NOMO-1 treated with DMSO at 0.1 percent for 48 hours (cell line): Measurements from ENCODE around the gene TSPOAP1.

Source experiments
- DNase-seq: peaks from one replicate; lab custom pipeline; 2025; ENCODE audit not compliant: unreplicated experiment; lab: John Stamatoyannopoulos, UW

The TSPOAP1 gene

DNA sequence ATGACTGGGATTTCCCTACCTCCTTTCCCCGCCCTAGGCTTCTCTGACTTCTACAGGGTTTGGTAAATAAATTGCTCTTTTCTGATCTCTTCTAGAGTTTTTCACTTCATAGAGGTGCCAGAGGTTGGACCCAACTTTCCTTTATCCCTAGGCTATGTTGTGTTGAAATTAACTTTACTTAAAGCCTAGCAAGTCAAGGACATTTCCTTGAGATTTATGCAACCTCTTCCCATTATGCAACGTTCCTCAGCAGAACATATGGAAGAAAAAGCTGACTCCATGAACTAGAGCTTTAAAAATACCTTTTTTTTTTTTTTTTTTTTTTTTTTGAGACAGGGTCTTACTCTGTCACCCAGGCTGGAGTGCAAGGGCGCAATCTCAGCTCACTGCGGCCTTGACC is 63.3 kb downstream of the TSPOAP1 start:
- DNase-seq: no peak

DNA sequence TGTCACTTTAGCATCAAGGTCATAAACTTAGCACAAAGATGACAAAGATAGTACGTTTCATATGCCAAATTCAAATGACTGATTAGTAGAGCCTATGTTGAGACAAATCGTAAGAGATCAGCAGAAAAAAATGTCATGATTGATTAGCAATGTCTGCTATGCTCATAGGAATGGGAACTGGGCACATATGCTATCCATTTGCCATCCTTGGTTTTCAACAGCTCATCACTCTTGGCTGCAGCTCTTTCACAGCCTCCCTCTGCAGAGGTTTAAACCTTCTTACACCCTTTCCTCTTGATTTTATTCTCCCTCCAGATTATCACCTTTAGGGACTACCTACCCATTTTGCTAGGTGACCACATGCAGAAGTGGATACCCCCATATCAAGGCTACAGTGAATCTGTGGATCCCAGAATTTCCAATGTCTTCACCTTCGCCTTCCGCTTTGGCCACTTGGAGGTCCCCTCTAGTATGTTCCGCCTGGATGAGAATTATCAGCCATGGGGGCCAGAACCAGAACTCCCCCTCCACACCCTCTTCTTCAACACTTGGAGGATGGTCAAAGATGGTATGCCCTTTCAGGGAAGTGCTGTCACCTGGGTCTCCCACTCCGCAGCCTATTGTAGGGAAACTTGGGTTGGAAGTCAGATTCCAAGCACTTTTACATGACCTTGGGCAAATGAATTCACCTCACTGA is 64.0 kb downstream of the TSPOAP1 start:
- DNase-seq: no peak

DNA sequence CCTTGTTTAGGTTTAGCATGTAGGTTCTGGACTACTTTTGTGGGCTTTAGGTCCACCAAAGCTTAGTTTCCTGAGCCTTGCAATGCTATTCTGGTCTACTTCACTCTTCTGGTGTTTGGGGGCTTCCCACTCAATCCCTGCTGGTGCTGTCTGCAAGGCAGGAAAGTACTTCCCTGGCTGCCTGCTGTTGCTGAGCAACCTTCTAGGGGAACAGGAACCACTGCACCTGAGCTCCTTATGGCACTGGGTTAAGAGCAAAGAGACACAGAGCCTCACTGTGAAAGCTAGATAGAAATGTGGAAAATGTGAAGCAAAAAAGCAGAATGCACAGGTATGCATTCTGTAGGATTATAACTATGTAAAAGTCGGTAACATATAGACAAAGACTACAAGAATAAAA is 64.8 kb downstream of the TSPOAP1 start:
- DNase-seq: no peak

DNA sequence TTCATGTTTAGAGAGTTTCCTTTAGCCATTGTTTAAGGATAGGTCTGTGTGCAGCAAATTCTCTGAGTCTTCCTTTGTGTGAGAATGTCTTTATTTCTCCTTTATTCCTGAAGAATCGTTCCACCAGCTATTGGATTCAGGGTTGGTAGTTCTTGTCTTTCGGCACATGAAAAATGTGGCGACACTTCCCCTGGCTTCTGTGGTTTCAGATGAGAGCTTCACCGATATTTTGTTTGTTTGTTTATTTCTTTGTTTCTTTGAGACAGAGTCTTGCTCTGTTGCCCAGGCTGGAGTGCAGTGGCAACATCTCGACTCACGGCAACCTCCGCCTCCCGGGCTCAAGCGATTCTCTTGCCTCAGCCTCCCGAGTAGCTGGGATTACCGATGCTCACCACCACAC is 66.4 kb downstream of the TSPOAP1 start:
- DNase-seq: no peak

DNA sequence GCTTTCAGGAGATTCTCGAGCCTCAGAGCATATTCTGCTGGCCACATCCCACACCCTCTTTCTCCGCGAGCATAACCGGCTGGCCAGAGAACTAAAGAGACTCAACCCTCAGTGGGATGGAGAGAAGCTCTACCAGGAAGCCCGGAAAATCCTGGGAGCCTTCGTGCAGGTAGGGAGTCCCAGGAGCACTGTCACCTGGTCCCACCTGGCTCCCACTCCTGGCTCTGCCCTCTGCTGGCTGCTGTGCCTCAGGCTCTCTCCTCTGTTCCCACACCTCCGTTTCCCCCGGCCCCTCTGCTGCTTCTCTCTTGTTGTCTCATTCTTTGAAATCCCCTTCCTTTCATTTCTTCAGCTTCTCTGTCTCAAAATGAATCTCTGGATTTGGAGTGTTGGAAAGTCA is 73.8 kb downstream of the TSPOAP1 start:
- no peak for DNase-seq

DNA sequence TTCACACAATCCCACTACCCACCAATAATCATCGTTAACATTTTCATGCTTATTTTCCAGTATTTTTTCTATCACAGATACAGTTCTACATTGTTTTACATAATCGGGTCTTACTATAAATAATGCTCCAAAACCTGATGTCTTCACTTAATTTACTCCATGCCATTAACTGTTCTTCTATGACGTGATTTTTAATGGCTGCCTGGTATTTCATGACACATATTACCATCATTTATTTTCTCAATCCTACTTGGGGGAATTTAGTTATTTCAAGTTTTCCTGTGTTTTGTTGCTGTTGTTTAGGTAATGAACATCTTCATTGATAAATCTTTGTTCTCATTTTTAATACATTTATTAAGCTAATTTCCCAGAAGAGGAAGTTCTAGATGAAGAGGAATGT is 75.5 kb downstream of the TSPOAP1 start:
- DNase-seq: no peak

DNA sequence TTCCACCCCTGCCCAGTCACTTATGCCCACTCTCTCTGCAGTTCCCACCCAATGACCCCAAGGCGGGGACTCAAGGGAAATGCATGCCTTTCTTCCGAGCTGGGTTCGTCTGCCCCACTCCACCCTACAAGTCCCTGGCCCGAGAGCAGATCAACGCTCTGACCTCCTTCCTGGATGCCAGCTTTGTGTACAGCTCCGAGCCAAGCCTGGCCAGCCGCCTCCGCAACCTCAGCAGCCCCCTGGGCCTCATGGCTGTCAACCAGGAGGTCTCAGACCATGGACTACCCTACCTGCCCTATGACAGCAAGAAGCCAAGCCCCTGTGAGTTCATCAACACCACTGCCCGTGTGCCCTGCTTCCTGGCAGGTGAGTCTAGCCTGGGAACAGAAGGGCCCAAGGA is 76.5 kb downstream of the TSPOAP1 start:
- DNase-seq: no peak
